Stomach (tissue), 9 donors: ENCODE measurements around the gene GNG7. TPM values are rescaled to one million over a fixed set of nuclear protein-coding genes. Genes with fewer than 3 reads are reported as not detected.

Experiments used
- DNase-seq, 2 donors: peaks; one replicate each; pipeline versions ENCODE4 v3.0.0 to v3.0.0-alpha.2; 2013 to 2019
- H3K27ac ChIP-seq, 5 donors: fragments of 200-600 bp in 4 of 5; sonication (generic) in 4 of 5; one replicate each; pipeline ENCODE4 v1.5.1; 2013 to 2019; ENCODE audit warnings: mild to moderate bottlenecking in 1 of 5, moderate library complexity in 1 of 5
- H3K27me3 ChIP-seq, 3 donors: fragments of 200-600 bp; sonication (generic); one replicate each; pipeline ENCODE4 v1.5.1; 2017 to 2019; ENCODE audit warnings: mixed run types in 1 of 3
- H3K36me3 ChIP-seq, 4 donors: fragments of 200-600 bp; sonication (generic); 1 replicate in 3 of 4; 2 replicates in 1 of 4; pipeline ENCODE4 v1.5.1; 2016 to 2019
- H3K4me1 ChIP-seq, 4 donors: fragments of 200-600 bp; sonication (generic); one replicate each; pipeline ENCODE4 v1.5.1; 2016 to 2019
- H3K4me3 ChIP-seq, 4 donors: fragments of 200-600 bp; sonication (generic) in 3 of 4; one replicate each; pipeline ENCODE4 v1.5.1; 2016 to 2019; ENCODE audit warnings: mild to moderate bottlenecking in 1 of 4
- H3K9me3 ChIP-seq, 4 donors: fragments of 200-600 bp; sonication (generic); one replicate each; pipeline ENCODE4 v1.5.1; 2016 to 2019
- CTCF ChIP-seq, 7 experiments: fragments of 450-650 bp in 4 of 7; fragments of 200-600 bp in 3 of 7; sonication (generic) in 3 of 7; IDR thresholded peaks; one replicate each; pipeline ENCODE4 v1.5.1; 2016 to 2019; ENCODE audit warnings: antibody characterized with exemption in 7 of 7, control low read depth in 2 of 7, mild to moderate bottlenecking in 1 of 7
- EP300 ChIP-seq: sonication (generic); formaldehyde crosslinking; IDR thresholded peaks from one replicate; pipeline ENCODE4 v1.6.1; 2017; ENCODE audit warnings: antibody characterized with exemption
- POLR2A ChIP-seq, 4 donors: fragments of 450-650 bp; IDR thresholded peaks; one replicate each; pipeline ENCODE4 v1.6.1; 2016; ENCODE audit warnings: antibody characterized with exemption in 4 of 4, control low read depth in 2 of 4, mild to moderate bottlenecking in 1 of 4, moderate library complexity in 1 of 4
- POLR2AphosphoS5 ChIP-seq, 3 donors: sonication (generic); formaldehyde crosslinking; IDR thresholded peaks; one replicate each; pipeline ENCODE4 v1.6.1; 2016; ENCODE audit warnings: antibody characterized with exemption in 3 of 3
- WGBS, 5 donors: extraction: QIAGEN DNeasy Blood & Tissue Kit in 3 of 5; methylation state at CpG; one replicate each; pipeline versions ENCODE4 v1.1.5 to v1.1.7; 2013 to 2018; 5-methylcytosine and 5-hydroxymethylcytosine counted together
- intact Hi-C: fragments of 100-400 bp; cut with DNase I; formaldehyde crosslinking; loops from one replicate; pipeline ENCODE4 v1.15.1; 2023; ENCODE audit warnings: low total_unique reads
- polyA plus RNA-seq, 3 donors: library from polyadenylated mRNA; stranded (reverse); fragments of 200-250 nt; gene quantifications; one replicate each; pipeline ENCODE4 v1.2.3, GENCODE V29; 2013
- total RNA-seq, 5 donors: library from RNA; depleted of rRNA; stranded (reverse); fragments of >200 nt; gene quantifications; one replicate each; pipeline versions ENCODE4 v1.1.0 to v1.2.3, GENCODE V29; 2014 to 2016
- donor health status: healthy with polysubstance abuse.
- donor health status: Bipolar disorder and iron deficiency.
- donor health status: healthy.

The GNG7 gene
- total and polyA plus RNA-seq, 8 donors: 0.58 to 15.1 (median 4.3) TPM

- no peak overlapping the region for H3K4me3 ChIP-seq
- WGBS, 5 donors: 73 to 86% (median 77%) methylated on average over 15 to 21 of the region's 21 CpGs
- peaks cover 21 to 46% (median 28%) of the 10 kb centered on the region in 4 donors for H3K4me1 ChIP-seq
- H3K9me3 ChIP-seq: no peaks in the 10 kb centered on the region
- peak overlapping the region in 4 of 5 donors; percentile 66 to 79 (median 74) for H3K27ac ChIP-seq
- H3K36me3 ChIP-seq: no peaks in the 10 kb centered on the region
- no peaks in the 10 kb centered on the region for H3K27me3 ChIP-seq
- intact Hi-C loops: no loop called here
- TF ChIP-seq POLR2AphosphoS5 (IDR thresholded peaks at IDR 0.05) (no peak), POLR2A (IDR thresholded peaks at IDR 0.05) (no peak), EP300 (no peak), CTCF (IDR thresholded peaks at IDR 0.05) (no peak)
- DNase-seq: peak in 1 of 2 donors; percentile 73
These were observed 151.9 kb downstream of the GNG7 start for GRCh38 chr19:2550431-2551171.

GRCh38 chr19:2549701-2550191, 152.7 kb downstream of the GNG7 start:
- no peaks in the 10 kb centered on the region for H3K36me3 ChIP-seq
- H3K4me1 ChIP-seq: peaks cover 28 to 46% (median 35%) of the 10 kb centered on the region in 4 donors
- H3K4me3 ChIP-seq: no peak overlapping the region
- WGBS, 5 donors: 68 to 84% (median 74%) methylated on average over 11 of the region's 11 CpGs
- H3K27me3 ChIP-seq: no peaks in the 10 kb centered on the region
- intact Hi-C loops: loop anchor here (10.0 kb wide), 1 partner anchor 75 kb away; the partner anchor contains the start of gene GADD45B
- H3K27ac ChIP-seq: peak overlapping the region; percentile 20 to 79 (median 73)
- no peaks in the 10 kb centered on the region for H3K9me3 ChIP-seq
- TF ChIP-seq POLR2A (IDR thresholded peaks at IDR 0.05): no peak
- TF ChIP-seq EP300: no peak
- peak in 2 of 3 donors; percentile 23 to 46 for TF ChIP-seq POLR2AphosphoS5 (IDR thresholded peaks at IDR 0.05)
- peak; percentile 43 to 85 for DNase-seq

GRCh38 chr19:2548966-2549365, 153.5 kb downstream of the GNG7 start:
- H3K27ac ChIP-seq: peak overlapping the region; percentile 17 to 79 (median 73)
- TF ChIP-seq POLR2AphosphoS5 (IDR thresholded peaks at IDR 0.05) (no peak), CTCF (IDR thresholded peaks at IDR 0.05) (no peak), POLR2A (IDR thresholded peaks at IDR 0.05) (no peak), EP300 (no peak)
- peaks cover 36 to 54% (median 42%) of the 10 kb centered on the region in 4 donors for H3K4me1 ChIP-seq
- WGBS, 5 donors: 93 to 96% (median 94%) methylated on average over 11 of the region's 11 CpGs
- no peak for DNase-seq
- intact Hi-C loops: loop anchor here (10.0 kb wide), 1 partner anchor 74 kb away; the partner anchor contains the start of gene GADD45B
- H3K27me3 ChIP-seq: no peaks in the 10 kb centered on the region
- H3K9me3 ChIP-seq: no peaks in the 10 kb centered on the region
- no peak overlapping the region for H3K4me3 ChIP-seq
- no peaks in the 10 kb centered on the region for H3K36me3 ChIP-seq

GRCh38 chr19:2547721-2548120, 154.8 kb downstream of the GNG7 start:
- Histone ChIP-seq H3K36me3 (no peaks in the 10 kb centered on the region), H3K9me3 (no peaks in the 10 kb centered on the region), H3K27me3 (no peaks in the 10 kb centered on the region), H3K4me1 (peaks cover 48 to 65% (median 55%) of the 10 kb centered on the region in 4 donors), H3K27ac (peak overlapping the region in 4 of 5 donors; percentile 86 to 94 (median 91)), H3K4me3 (no peak overlapping the region)
- no peak for DNase-seq
- intact Hi-C loops: loop anchor here (10.0 kb wide), 1 partner anchor 73 kb away; the partner anchor contains the start of gene GADD45B
- TF ChIP-seq CTCF (IDR thresholded peaks at IDR 0.05): no peak
- no peak for TF ChIP-seq POLR2A (IDR thresholded peaks at IDR 0.05)
- TF ChIP-seq POLR2AphosphoS5 (IDR thresholded peaks at IDR 0.05): no peak
- TF ChIP-seq EP300: no peak
- WGBS, 5 donors: 74 to 96% (median 90%) methylated on average over 2 to 9 of the region's 9 CpGs
